Mucosa of stomach (tissue), 1 donor: ENCODE results near the gene KCNN1.

Source experiments
- H3K27me3 ChIP-seq: one replicate; pipeline ENCODE4 v1.7.0; 2013; ENCODE audit warnings: mild to moderate bottlenecking, low read length; ENCODE audit not compliant: control insufficient read depth, insufficient read depth
- H3K36me3 ChIP-seq: one replicate; pipeline ENCODE4 v1.7.0; 2013; ENCODE audit warnings: low read length; ENCODE audit not compliant: control insufficient read depth, insufficient read depth
- H3K4me1 ChIP-seq: one replicate; pipeline ENCODE4 v1.7.0; 2013; ENCODE audit warnings: mild to moderate bottlenecking, low read length; ENCODE audit not compliant: control insufficient read depth, insufficient read depth
- H3K4me3 ChIP-seq: one replicate; pipeline ENCODE4 v1.7.0; 2013; ENCODE audit warnings: low read length
- H3K9ac ChIP-seq: one replicate; pipeline ENCODE4 v1.7.0; 2013; ENCODE audit warnings: mild to moderate bottlenecking, low read length, moderate library complexity
- H3K9me3 ChIP-seq: one replicate; pipeline ENCODE4 v1.7.0; 2013; ENCODE audit warnings: mild to moderate bottlenecking, low read length, moderate library complexity; ENCODE audit not compliant: control insufficient read depth
- donor health status: Pancreatic carcinoma.

The KCNN1 gene

DNA sequence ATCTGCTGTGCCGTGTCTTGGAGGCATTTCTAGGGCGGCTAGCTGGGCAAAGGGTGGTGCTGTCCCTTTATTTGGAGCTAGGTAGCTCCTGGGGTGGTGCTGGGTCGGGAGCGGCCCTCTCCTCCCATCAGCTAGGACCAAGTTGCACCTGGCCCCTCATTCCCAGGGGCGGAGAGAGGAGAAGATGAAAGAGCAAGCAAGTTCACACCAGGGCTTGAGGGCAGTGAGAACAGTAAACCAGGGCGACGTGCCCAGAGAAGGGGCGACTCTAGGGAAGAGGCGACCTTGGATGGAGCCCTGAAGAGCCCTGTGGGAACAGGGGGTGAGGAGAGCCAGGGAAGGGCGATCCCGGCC is 17.0 kb upstream of the KCNN1 start:
- H3K9ac ChIP-seq: no peak overlapping the region
- no peak overlapping the region for H3K4me3 ChIP-seq
- peaks cover 63% of the 10 kb centered on the region for H3K27me3 ChIP-seq
- no peaks in the 10 kb centered on the region for H3K9me3 ChIP-seq
- peaks cover 23% of the 10 kb centered on the region for H3K4me1 ChIP-seq
- H3K36me3 ChIP-seq: no peaks in the 10 kb centered on the region

DNA sequence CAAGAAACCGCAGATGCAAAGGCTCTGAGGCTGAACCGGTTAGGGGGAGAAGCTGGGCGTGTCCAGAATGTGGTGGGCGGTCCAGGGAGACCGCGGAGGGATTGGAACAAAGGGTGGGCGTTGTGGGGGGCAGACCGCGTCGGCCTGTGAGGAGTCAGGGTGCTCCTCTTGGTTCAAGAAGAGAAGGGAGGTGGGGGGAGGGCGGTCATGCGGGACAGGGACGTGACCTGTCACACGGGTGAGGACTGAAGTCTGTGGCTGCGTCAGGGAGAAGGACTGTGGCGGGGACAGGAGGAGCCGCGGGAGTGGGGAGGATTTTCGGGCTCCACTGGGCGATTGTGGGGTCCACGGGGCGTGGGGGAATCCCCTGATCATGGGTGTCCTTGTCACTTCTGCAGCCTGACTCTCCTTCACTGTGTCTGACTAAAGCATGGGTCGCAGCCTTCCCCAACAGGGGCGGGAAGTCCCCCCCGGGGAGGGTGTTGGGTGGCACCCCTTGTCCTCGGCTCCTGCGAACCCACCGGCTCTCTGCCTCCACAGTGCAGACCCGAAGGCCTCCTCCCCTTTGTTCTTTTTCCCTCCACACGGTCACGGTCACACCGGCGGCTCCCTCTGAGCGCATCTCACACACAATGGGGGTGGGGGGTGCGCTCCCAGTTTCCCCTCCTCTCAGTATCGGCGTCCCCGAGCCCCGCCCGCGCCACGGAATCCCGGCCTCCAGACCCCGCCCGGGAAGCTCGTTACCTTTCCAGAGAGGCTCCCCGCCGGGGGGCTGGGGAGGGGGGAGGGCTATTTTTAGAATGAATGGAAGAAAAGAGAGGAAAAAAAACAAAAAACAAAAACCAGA is 16.4 kb upstream of the KCNN1 start:
- Histone ChIP-seq H3K9ac (no peak overlapping the region), H3K4me3 (no peak overlapping the region), H3K4me1 (peaks cover 23% of the 10 kb centered on the region), H3K36me3 (no peaks in the 10 kb centered on the region), H3K27me3 (peaks cover 63% of the 10 kb centered on the region), H3K9me3 (no peaks in the 10 kb centered on the region)

DNA sequence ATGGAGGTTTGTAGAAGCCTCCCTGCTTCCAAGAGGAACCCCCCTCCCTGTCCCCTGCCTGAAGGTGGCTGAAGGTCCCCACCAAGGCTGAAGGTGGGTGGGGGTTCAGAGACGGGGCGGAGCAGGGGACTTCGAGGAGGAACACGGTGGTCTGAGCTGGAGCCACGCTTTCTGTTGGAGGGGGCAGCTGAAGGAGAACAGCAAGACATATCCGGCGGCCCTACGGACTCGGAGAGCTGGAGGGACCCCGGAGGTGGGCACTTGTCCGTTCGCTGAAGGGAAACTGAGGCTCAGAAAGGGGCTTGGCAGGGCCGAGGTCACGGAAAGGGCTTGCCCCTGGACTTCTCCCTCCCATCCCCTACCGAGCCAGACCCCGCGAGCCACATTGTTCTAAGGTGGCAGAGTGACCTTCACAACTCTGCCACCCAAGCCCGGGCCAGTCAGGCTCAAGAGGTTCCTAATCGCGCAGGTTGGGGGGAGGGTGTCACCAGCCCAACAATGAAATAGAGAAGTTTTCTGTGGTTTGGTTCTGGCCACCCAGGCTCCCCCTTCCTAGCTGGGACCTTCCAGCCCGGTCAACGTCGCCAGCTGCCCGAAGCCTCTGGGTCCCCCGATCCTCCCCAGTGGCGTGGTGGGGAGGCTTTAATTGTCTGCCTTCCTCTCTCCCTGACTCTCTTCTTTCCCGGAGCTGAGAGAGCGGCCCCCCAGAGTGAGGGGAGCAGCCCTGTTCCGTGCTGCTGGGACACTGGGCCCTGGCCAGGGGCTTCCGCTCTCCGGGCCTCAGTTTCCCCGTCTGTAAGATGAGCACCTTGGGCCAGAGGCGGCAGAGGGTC is 15.5 kb upstream of the KCNN1 start:
- Histone ChIP-seq H3K4me1 (peaks cover 23% of the 10 kb centered on the region), H3K4me3 (no peak overlapping the region), H3K9ac (no peak overlapping the region), H3K9me3 (no peaks in the 10 kb centered on the region), H3K27me3 (peaks cover 63% of the 10 kb centered on the region), H3K36me3 (no peaks in the 10 kb centered on the region)

GRCh38 chr19:17951990-17952976 is 14.6 kb upstream of the KCNN1 start:
- Histone ChIP-seq H3K9ac (no peak overlapping the region), H3K4me3 (no peak overlapping the region)

GRCh38 chr19:17953316-17953801 is 13.5 kb upstream of the KCNN1 start:
- peaks cover 17% of the 10 kb centered on the region for H3K4me1 ChIP-seq
- H3K4me3 ChIP-seq: no peak overlapping the region
- H3K27me3 ChIP-seq: peaks cover 70% of the 10 kb centered on the region
- no peak overlapping the region for H3K9ac ChIP-seq
- no peaks in the 10 kb centered on the region for H3K9me3 ChIP-seq
- H3K36me3 ChIP-seq: no peaks in the 10 kb centered on the region

More at GRCh38 chr19:17951990-17952976, 14.6 kb upstream of the KCNN1 start:
- peaks cover 64% of the 10 kb centered on the region for H3K27me3 ChIP-seq
- peaks cover 18% of the 10 kb centered on the region for H3K4me1 ChIP-seq
- no peaks in the 10 kb centered on the region for H3K9me3 ChIP-seq
- H3K36me3 ChIP-seq: no peaks in the 10 kb centered on the region

DNA sequence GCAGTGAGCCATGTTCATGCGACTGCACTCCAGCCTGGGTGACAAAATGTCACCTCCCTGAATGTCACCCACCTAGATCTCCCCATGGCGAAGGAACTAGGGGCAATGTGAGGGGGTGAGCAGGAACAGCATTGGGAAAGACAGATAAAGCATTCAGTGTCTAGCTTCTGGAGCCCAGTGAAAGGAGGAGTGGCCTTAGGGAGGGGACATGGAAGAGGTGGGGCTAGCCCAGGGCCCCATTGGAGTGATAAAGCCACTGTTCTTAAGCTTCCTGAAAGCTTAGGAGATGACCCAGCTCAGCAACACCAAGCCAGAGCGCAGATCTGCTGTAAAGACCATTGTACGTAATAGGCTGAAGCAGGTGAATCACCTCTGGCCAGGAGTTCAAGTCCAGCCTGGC is 13.0 kb upstream of the KCNN1 start:
- no peaks in the 10 kb centered on the region for H3K36me3 ChIP-seq
- no peaks in the 10 kb centered on the region for H3K9me3 ChIP-seq
- H3K4me3 ChIP-seq: no peak overlapping the region
- H3K9ac ChIP-seq: no peak overlapping the region
- H3K4me1 ChIP-seq: peaks cover 16% of the 10 kb centered on the region
- H3K27me3 ChIP-seq: peaks cover 66% of the 10 kb centered on the region

GRCh38 chr19:17954401-17954800 is 12.5 kb upstream of the KCNN1 start:
- no peaks in the 10 kb centered on the region for H3K9me3 ChIP-seq
- H3K27me3 ChIP-seq: peaks cover 61% of the 10 kb centered on the region
- no peaks in the 10 kb centered on the region for H3K36me3 ChIP-seq
- H3K4me1 ChIP-seq: peaks cover 11% of the 10 kb centered on the region
- no peak overlapping the region for H3K9ac ChIP-seq
- no peak overlapping the region for H3K4me3 ChIP-seq

GRCh38 chr19:17957149-17957849 is 9.6 kb upstream of the KCNN1 start:
- H3K9ac ChIP-seq: no peak overlapping the region
- no peaks in the 10 kb centered on the region for H3K4me1 ChIP-seq
- no peak overlapping the region for H3K4me3 ChIP-seq
- H3K9me3 ChIP-seq: no peaks in the 10 kb centered on the region
- H3K36me3 ChIP-seq: no peaks in the 10 kb centered on the region
- peaks cover 36% of the 10 kb centered on the region for H3K27me3 ChIP-seq

DNA sequence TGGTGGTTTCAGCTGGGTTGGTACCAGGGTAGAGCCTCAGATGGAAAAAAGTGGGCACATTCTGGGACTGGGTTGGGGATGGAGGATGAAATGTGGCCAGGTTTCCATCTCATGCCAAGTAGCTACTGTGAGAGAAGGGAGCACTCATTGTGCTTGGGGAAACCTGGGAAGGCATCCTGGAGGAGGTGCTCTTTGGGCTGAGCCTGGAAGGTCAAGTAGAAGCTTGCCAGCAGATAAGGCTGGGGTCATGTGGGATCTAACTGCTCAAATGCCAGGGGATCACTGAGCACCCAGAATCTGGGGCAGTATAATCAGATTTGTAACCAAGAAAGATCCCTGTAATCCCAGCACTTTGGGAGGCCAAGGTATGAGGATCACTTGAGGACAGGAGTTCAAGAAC is 9.0 kb upstream of the KCNN1 start:
- Histone ChIP-seq H3K9me3 (no peaks in the 10 kb centered on the region), H3K36me3 (no peaks in the 10 kb centered on the region), H3K27me3 (peaks cover 32% of the 10 kb centered on the region), H3K9ac (no peak overlapping the region), H3K4me1 (no peaks in the 10 kb centered on the region), H3K4me3 (no peak overlapping the region)

GRCh38 chr19:17963936-17964691 is 2.8 kb upstream of the KCNN1 start:
- H3K4me3 ChIP-seq: no peak overlapping the region
- H3K9ac ChIP-seq: no peak overlapping the region
- H3K27me3 ChIP-seq: peaks cover 43% of the 10 kb centered on the region
- no peaks in the 10 kb centered on the region for H3K9me3 ChIP-seq
- H3K36me3 ChIP-seq: no peaks in the 10 kb centered on the region
- H3K4me1 ChIP-seq: no peaks in the 10 kb centered on the region
